ENCODE measurements around the gene TSPAN7.

DNA sequence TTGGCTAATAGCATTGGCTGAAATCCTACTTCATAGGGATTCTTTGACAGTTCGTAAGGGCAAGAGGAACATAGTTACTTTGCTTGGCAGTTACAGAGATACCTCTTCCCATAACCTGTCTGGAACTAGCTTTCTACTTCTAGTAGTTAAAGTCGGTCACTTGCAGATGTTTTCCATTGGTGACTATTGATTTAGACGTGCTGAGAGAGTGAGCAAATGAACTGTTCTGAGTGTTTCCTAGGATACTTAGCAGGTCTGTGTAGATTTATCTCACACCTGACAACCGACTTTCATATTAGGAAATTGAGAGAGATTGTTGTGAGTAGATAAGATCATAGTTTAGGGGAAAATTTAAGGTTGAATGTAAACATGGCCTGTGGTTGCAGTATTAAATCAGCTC, 116.8 kb downstream of the TSPAN7 start:
- TF ChIP-seq, protein P1, sequence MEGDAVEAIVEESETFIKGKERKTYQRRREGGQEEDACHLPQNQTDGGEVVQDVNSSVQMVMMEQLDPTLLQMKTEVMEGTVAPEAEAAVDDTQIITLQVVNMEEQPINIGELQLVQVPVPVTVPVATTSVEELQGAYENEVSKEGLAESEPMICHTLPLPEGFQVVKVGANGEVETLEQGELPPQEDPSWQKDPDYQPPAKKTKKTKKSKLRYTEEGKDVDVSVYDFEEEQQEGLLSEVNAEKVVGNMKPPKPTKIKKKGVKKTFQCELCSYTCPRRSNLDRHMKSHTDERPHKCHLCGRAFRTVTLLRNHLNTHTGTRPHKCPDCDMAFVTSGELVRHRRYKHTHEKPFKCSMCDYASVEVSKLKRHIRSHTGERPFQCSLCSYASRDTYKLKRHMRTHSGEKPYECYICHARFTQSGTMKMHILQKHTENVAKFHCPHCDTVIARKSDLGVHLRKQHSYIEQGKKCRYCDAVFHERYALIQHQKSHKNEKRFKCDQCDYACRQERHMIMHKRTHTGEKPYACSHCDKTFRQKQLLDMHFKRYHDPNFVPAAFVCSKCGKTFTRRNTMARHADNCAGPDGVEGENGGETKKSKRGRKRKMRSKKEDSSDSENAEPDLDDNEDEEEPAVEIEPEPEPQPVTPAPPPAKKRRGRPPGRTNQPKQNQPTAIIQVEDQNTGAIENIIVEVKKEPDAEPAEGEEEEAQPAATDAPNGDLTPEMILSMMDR (IDR thresholded peaks at IDR 0.05; ENCODE audit: insufficient read depth, low read length), result no peak
- TF ChIP-seq GABPA (IDR thresholded peaks at IDR 0.05; ENCODE audit: low read depth), result no peak
- no peak for TF ChIP-seq POLR2AphosphoS5 (IDR thresholded peaks at IDR 0.05; ENCODE audit: low read depth)
- no peak for TF ChIP-seq REST (IDR thresholded peaks at IDR 0.05; ENCODE audit: insufficient replicate concordance, low read depth)
- TF ChIP-seq SPI1 (IDR thresholded peaks at IDR 0.05; ENCODE audit: borderline replicate concordance, low read depth), result no peak
